CD4-positive, alpha-beta T cell treated with Interleukin-4 for 1 hour (primary cell): ENCODE measurements around the gene USE1.
"Not testable (repeated sequence)": the region's sequence is repeated elsewhere in the genome, so short reads cannot be mapped to it uniquely, and the experiment has no call there.

Source experiments
- DNase-seq, 2 donors: peaks; one replicate each; pipeline ENCODE4 v3.0.0-alpha.2; 2020 to 2022

USE1 gene, protein sequence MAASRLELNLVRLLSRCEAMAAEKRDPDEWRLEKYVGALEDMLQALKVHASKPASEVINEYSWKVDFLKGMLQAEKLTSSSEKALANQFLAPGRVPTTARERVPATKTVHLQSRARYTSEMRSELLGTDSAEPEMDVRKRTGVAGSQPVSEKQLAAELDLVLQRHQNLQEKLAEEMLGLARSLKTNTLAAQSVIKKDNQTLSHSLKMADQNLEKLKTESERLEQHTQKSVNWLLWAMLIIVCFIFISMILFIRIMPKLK

DNA sequence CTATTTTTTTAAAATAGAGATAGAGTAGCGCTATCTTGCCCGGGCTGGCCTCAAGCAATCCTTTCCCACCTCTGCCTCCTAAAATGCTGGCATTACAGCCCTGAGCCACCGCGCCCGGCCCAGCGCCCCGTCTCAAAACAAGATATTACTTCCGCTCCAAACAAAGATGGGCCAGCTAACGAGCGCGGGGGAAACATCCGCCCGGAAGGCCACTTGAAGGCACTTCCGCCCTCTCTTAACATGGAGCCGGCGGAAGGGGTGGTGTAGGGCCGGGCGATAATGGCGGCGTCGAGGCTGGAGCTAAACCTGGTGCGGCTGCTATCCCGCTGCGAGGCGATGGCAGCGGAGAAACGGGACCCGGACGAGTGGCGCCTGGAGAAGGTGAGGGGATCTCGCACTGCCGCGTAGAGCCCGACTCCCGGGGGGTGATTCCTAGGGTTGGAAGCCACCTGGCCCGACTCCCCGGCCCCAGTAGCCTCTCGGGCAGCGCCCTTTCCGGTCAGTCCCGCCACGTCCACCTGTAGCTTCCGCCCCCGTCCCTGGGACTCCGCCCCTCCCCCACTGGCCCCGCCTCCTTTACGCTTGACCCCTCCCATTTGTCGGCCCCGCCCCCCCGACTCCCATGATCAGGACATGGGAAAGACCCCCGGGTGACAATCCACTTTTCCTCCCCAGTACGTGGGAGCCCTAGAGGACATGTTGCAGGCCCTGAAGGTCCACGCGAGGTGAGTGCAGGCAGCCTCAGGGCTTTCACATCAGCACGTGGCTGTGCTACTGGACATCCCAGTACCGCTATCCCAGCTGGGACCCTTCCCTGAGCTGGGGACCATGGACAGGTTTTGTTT is at the start of gene USE1:
Gene USE1 (plus strand): TSS at position 231 of the 845 bp plus-strand sequence. CDS start 49 bp downstream, at position 280.
- peak; percentile 91 for DNase-seq

DNA sequence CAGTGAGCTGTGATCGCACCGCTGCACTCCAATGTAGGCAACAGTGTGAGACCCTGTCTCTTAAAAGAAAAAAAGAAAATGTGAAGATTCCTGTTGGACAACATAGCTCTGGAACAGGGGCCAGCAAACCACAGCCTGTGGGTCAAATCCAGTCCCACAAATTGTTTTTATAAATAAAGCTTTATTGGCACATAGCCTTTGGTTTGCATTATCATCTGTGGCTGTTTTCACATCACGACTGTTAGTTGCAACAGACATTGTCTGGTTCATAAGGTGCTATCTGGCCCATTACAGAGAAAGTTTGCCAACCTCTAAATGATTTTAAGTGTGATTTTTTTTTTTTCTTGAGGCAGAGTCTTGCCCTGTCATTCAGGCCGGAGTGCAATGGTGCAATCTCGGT is 49.4 kb upstream of the USE1 start:
- DNase-seq = no peak

DNA sequence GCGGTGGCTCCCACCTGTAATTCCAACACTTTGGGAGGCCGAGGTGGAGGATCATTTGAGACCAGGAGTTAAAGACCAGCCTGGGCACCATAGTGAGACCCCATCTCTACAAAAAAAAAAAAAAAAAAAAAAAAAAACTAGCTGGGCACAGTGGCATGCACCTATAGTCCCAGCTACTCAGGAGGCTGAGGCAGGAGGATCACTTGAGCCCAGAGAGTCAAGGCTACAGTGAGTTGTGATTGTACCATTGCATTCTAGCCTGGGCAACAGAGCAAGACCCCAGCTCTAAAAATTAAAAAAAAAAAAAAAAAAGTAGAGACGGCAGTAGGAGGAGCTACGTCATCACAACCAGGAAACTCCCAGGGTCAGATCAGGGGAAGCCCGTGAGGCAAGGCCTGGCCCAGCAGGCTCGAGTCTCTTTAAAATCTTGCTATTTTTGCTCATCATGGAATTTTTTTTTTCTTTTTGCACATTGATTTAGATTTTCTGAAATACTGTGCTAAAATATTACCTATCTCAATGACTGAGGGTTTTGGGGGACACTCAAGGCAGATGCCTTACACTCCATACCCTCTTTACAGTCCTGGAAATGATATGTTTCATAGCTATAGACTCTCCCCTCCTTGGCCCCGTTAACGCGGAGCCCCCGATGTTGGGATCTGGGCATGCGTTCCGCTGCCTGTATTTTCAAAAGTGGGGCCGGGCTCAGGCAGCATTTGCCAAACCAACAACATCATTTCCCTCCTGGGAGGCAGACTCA is 44.4 kb upstream of the USE1 start:
- DNase-seq = peak in 1 of 2 donors; percentile 21

DNA sequence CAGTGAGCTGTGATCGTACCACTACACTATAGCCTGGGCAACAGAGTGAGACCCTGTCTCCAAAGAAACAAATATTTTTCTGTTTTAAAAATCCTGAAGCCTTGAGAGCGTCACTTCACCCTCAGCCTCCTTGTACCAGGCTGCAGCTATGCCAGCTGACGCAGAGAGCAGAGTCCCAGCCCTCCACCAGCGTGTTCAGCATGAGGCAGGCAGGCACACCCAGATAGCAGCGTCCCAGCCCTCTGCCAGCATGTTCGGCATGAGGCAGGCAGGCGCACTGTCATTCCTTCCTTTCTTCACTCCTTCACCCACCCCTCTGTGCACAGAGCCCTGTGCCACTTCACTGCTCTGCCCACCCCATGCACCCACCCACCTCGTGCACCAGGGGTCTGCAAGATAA is 43.3 kb upstream of the USE1 start:
- DNase-seq = no peak

DNA sequence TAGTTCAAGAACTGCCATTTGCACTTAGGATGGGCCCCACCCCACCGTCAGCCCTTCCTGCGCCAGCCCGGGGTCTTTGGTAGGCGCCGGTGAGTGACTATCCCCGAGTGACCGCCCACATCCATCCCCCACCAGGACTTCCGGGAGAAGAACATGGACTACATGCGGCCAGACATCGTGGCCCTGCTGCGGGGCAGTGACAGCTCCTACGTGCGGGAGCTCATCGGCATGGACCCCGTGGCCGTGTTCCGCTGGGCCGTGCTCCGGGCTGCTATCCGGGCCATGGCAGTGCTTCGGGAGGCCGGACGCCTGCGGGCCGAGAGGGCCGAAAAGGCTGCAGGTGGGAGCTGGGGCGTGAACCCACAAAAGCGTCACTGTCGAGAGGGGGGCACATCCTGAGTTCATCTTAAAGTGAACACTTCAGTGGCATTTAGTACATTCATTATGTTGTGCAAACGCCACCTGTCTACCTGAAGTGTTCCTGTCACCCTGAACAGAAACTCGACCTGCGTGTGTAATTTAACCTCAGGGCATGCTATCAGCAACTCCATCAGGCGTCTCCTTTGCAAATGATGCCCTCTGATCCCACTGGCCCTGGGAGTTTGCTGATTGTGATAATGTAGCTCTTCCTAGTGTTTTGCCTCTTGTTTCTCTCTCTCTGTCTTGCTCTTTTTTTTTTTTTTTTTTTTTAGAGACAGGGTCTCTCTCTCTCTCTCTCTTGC is 42.4 kb upstream of the USE1 start:
- DNase-seq = no peak

DNA sequence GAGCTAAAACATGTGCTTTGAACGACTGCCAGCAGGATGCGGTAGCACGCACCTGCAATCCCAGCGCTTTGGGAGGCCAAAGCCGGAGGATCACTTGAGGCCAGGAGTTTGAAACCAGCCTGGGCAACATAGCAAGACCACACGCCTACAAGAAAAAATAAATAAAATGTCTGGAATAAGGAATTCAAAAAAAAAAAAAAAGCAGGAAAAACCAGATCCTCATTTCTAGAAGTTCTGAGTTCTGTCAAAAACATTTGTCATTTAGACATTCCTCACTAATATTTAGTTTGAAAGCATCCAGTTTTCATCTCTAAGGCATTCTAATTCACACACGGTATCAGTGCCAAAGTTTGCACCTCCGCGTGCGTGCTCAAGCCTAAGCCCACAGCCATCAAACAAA is 36.9 kb upstream of the USE1 start:
- DNase-seq = no peak

DNA sequence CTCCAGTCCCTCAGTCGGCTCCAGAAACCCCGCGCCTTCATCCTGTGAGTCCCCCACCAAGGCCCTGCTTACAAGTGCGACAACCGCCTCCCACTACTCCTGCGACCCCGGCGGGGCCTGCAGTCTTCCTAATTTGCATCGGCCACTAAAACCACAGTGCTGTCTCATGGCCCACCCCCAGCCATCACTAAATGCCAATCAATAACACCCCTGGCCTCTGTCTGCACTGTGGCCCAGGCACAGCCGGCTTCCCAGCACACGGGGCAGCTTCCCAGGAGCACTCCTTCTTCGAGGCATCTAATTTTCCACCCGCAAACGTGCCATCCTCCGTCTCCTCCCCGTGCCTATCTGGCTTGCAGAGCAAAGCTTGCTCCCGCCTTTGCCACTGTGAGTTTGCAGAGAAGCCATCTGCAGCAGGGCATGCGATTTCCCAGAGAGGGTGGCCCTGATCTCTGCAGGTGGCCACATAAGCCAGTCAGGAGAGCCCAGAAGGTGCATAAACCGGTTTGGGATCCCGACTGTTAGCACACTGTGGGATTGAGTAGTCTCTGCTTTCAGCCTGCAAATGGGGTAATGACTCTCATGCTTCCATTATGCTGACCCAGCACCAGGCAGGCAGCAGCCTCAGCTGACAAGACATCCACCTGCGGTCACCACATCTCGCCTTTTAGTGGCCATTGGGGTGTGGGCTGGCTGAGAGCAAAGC is 34.0 kb upstream of the USE1 start:
- no peak for DNase-seq

DNA sequence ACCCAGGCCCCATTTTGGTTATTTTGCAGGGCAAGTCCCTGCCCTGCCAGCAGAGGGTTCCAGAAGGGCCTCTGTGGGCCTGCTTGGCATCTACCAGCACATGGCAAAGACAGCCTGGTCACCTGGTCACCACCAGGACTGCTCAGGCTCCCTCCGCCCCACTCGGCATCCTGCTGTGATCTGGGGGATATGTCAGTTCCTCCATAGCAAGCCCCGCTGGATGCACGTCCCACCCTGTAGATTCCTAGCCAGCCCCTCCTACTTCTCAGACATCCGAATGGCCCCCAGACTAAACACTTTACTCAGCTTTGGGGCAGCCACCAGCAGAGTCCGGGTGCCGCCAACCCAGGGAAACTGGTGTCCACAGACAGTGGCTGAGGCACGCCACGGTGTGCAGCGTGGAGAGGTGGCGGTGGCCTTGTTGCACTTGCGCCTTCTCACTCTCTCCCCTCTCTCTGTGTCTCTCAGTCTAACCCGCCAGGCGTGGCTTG is 31.8 kb upstream of the USE1 start:
- peak in 1 of 2 donors; percentile 17 for DNase-seq

DNA sequence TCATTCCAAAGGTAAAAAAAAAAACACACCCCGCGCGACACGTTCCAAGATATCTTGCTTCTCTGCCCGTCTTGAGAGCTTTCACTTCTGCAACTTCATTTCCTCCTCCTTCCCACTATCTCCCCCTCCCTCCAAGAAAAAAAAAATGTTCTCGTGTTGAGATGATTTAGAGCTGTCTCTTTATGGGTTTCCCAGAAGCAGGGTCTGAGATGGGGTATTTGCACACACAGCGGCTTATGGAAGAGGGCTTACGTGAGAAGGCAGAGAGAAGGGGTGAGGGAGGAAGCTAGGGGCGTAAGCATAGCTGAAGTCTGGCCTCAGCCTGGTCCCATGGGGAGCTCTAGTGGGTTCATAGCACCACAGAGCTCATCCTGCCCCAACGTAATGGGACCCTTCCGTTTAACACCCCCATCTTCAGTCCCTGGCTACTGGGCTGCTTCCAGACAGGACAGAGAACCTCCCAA is 31.3 kb upstream of the USE1 start:
- DNase-seq = peak in 1 of 2 donors; percentile 36

DNA sequence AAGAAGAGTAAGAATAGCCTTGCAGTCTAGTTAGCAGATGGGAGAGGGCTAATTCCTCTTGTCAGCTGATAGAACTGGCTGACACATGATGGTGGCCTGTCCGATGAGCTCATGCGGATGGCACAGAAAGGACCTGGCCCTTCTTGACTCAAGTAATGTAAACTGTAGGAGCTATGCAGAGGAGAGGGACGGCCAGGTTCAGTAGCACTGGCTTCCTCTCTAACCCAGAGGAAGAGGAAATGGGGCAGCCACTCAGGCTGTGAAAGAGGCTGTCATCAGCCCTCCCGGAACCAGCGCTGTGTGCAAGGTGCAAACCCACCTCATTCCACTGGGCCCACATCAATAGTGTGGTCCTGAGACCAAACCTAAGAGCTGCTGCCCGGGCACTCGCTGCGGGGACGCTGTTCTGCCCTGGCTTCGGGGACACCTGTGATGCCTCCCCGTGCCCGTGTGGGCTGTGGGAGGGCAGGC is 30.8 kb upstream of the USE1 start:
- peak; percentile 49 to 65 for DNase-seq

DNA sequence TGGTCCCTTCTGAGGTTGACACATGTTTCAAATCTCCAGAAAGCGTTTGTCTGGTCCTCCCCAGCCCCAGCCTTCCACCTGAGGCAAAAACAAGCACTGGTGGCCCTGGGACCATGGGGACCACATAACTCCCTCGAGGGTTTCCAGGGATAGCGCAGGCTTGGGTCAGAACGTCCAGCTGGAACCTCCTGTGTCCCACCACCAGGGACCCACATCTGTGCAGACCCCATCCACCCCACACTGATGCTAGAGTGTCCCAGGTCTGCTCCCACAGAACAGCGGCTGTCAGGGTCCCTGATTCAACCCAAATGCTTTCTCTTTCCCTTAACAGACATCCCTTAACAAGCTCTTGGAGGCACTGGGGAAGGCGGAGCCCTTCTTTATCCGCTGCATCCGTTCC is 29.6 kb upstream of the USE1 start:
- DNase-seq = no peak

DNA sequence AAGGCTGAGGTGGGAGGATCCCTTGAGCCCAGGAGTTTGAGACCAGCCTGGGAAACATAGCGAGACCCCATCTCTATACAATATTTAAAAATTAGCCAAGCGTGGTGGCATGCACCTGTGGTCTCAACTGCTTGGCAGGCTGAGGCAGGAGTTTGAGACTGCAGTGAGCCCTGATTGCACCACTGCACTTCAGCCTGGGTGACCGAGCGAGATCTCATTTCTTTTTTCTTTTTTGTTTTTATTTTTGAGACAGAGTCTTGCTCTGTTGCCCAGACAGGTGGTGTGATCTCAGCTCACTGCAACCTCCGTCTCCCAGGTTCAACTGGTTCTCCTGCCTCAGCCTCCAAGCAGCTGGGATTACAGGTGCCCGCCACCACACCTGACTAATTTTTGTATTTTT is 23.4 kb upstream of the USE1 start:
- not testable (repeated sequence) for DNase-seq

DNA sequence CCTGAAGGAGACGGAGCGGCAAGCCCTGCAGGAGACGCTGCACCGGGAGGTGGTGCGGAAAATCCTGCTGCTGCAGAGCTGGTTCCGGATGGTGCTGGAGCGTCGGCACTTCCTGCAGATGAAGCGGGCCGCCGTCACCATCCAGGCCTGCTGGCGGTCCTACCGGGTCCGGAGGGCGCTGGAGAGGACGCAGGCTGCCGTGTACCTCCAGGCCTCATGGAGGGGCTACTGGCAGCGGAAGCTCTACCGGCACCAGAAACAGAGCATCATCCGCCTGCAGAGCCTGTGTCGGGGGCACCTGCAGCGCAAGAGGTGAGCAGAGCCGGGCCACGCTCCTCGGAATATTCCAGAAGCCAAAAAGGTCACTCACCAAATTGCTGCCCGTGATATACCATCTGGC is 22.4 kb upstream of the USE1 start:
- DNase-seq = no peak

DNA sequence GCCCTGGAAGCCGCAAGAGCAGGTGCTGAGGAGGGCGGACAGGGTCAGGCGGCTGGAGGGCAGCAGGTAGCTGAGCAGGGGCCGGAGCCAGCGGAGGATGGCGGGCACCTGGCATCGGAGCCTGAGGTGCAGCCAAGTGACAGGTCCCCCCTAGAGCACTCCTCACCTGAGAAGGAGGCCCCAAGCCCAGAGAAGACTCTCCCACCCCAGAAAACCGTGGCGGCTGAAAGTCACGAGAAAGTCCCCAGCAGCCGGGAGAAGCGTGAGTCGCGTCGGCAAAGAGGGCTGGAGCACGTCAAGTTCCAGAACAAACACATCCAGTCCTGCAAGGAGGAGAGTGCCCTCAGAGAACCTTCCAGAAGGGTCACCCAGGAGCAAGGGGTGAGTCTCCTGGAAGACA is 20.5 kb upstream of the USE1 start:
- DNase-seq = no peak

DNA sequence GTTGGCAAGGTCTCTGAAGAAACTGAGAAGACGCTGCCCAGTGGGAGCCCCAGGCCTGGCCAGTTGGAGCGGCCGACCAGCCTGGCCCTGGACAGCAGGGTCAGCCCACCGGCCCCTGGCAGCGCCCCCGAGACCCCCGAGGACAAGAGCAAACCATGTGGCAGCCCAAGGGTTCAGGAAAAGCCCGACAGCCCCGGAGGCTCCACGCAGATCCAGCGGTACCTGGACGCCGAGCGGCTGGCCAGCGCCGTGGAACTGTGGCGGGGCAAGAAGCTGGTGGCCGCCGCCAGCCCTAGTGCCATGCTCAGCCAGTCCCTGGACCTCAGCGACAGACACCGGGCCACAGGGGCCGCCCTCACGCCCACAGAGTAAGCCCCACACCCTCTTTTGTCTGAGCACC is 20.1 kb upstream of the USE1 start:
- no peak for DNase-seq

DNA sequence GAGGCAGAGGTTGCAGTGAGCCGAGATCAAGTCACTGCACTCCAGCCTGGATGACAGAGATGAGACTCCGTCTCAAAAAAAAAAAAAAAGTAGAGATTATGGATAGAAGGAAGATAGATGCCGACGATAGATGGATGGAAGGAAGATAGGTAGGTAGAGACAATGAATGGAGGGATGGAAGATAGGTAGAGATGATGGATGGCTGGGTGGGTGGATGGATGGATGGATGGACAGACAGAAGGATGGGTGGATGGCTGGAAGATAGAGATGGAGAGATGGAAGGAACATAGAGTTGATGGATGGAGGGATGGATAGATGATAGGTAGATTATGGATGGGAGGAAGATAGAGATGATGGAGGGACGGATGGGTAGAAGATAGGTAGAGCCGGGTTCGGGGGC is 18.5 kb upstream of the USE1 start:
- DNase-seq = no peak

DNA sequence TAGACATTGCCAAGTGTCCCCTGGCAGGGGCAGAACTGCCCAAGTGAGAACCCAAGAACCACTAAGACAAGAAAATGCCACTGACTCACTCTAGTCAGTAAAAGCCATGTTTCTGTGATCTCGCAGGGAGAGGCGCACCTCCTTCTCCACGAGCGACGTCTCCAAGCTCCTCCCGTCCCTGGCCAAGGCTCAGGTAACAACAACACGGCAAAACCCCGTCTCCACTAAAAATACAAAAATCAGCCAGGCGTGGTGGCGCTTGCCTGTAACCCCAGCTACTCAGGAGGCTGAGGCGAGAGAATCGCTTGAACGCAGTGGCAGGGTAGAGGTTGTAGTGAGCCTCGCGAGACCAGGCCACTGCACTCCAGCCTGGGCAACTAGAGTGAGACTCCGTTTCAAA is 17.5 kb upstream of the USE1 start:
- no peak for DNase-seq

DNA sequence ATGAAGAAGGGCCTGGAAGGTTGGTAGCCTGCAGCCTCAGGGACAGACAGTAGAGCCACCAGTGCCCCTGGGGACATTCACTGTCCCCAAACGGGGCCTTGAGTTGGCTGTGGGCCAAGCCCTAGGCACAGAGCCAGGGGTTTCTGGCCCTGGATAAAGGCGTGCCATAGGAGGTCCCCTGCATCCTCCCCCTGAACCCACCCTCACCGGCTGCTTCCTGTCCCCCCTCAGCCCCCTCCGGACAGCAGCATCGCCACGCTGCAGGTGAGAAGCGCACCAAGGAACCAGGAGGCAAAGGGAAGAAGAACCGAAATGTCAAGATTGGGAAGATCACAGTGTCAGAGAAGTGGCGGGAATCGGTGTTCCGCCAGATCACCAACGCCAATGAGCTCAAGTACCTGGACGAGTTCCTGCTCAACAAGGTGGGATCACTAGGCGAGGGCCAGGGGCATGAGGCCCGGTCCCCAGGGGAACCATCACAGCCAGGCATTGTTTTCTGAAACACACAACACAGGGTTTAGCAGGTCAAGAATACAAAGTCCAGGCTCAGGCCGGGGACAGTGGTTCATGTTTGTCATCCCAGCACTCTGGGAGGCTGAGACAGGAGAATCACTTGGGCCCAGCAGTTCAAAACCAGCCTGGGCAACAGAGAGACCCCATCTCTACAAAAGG is 14.6 kb upstream of the USE1 start:
- DNase-seq = no peak

DNA sequence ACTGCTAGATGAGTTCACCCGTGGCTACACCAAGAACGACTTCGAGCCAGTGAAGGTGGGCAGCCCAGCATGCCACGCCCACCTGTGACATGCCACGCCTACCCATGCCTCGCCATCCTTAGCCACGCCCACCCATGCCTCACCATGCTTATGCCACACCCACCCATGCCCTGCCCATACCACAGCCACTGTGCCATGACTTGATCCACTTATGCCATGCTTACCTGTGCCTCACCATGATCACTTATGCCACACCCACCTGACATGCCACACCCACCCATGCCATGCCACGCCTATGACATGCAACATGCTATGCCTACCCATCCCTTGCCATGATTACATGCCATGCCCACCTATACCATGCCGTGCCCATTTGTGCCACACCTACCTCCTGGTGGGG is 12.9 kb upstream of the USE1 start:
- peak in 1 of 2 donors; percentile 14 for DNase-seq

DNA sequence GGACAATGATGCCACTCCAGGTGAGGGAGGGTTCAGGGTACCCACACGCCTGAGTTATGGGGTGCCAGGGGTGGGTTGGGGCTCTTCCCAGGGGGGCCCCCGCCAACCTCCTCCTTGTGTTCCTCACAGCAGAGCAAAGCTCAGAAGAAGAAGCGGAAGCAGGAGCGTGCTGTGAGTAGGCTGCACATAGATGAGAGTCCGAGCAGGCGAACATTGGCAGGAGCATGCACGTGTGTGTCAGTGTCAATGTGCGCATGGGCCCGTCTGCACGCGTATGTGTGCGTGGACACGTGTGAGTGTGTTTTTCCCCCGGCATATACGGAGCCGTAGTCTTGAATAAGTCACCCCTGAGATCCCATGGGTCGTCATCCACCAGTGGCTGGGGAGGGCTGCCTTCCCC is 12.4 kb upstream of the USE1 start:
- no peak for DNase-seq
